Pulmonary artery endothelial cell (primary cell): ENCODE results near the gene AGK. TPM values are rescaled to one million over a fixed set of nuclear protein-coding genes. Genes with fewer than 3 reads are reported as not detected.

Experiments used
- DNase-seq: peaks from one replicate; pipeline ENCODE4 v3.0.0-alpha.2; 2011; ENCODE audit warnings: low read depth, low spot score
- total RNA-seq: library from RNA; depleted of rRNA; stranded (reverse); fragments of >200 nt; gene quantifications from 2 replicates; pipeline ENCODE4 v1.2.3, GENCODE V29; 2014

The AGK gene
- total RNA-seq, 1 donor from 2014 or later: 28.5 TPM

DNA sequence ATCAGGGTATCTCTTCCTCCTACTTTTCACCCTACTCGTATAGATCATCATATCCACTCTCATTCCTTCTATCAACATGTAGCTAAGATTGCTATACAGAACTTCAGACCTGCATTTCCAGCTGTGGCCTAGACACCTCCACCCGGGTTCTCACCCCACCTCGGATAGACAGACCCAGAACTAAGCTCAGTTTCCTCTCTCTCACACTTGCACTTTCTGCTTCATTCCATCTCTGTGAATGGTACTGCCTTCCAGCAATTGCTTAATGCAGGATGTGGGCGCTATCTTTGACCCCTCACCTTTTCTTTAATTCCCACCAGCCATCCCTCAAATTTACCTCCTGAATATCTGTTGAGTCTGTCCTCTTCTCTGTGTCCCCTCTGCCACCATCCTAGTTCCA, 35.7 kb downstream of the AGK start:
- DNase-seq: no peak

DNA sequence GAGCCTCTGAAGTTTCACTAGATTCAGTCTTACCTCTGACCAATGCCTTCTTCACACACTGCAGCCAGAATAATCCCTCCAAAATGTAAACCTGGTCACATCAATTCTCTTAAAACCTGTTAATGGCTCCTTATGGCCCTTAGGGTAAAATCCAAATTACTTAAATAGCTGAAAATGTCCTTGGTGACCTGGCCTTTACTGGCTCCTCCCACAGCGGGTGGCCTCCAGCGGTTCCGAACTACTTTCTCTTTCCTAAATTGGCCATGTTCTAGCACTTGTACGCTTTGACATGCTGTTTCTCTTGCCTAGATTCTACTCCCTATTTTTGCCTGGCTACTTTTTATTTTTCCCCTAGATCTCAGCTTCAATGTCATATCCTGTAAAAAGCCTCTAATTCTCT, 36.1 kb downstream of the AGK start:
- DNase-seq: no peak

DNA sequence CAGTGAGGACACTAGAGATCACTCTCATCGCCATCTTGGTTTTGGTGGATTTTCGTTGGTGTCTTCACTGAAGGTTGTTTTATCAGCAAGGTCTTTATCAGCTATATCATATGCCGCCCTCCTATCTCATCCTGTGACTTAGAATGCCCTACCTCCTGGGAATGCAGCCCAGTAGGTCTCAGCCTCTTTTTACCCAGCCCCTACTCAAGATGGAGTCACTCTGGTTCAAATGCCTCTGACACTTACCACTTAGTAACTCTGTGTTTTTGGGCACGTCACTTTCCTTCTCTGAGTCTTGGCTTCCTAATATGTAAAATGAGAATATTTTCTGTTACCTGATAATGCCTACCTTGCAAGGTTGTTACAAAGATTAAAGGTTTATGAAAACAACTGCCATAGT, 37.7 kb downstream of the AGK start:
- DNase-seq: no peak

DNA sequence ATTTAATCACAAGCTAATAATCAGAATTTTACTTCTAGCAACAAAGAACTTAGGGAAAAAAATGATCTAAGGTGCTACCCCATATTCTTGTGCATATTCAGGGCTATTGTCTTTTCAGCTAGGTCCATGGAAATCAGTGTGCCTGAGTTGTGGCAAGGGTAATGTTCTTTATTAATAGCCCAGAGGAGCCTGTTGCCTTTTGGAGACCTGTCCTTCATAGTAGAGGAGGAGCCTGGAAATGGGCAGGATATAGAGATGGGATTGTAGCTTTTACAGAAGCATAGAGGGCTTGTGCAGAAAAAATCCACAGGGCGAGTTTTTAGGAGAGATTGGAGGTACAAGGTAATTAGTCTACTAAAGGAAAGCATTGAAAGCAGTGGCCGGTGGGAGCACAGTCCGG, 38.9 kb downstream of the AGK start:
- DNase-seq: no peak

DNA sequence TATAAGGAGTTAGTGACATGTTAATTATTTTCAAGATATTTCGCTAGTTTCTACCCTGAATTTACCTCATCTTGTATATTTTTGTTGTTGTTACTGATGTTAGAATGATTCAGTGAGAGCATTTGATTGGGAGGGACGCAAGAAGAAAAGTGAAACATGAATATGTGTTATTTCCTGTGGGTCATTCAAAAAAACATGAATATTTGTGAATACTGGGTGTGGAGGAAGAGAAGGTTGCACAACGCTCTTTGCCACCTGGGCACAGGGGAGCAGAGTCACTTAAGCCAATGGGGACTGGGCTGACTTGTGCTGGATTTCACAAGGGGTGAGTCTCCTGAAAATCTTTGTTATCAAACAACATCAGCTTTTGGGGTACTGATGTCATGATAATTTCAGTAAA, 39.5 kb downstream of the AGK start:
- DNase-seq: no peak

DNA sequence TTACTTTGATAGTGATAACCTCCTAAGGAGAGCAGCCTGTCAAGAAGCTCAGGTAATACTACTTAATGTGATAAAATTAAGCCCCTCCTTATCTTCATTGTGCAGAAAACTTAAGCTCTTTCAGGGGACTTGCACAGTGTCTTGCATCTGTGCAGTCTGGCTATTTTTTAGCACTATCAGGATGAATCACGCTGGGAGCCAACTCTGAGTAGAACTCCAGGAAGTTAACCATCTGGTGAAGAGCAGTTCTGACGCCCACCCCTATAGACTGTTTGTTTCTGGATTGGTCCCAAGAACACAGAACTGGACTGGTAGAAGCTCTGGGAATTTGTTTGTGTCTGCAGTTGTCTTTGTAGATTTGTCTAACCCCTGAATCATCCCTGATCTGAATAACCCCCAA, 41.9 kb downstream of the AGK start:
- peak; percentile 2 for DNase-seq

DNA sequence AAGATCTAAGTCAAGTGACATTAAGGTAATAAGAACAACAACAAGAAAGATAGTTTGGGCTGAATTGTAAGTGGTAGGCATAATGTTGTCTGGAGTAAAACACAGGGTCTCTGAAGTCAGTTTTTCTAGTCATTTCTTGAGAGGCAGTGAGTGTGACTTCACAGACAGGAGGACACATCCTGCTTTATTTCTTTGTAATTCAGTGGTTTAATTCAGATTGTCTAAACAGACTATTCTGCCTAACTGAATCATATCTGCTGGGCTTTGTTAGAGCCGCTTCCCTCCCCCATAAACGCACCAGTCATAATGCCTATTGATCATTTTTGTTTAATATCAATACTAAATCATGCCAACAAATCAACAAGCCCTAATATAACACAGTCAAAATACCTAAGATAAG, 46.8 kb downstream of the AGK start:
- no peak for DNase-seq

DNA sequence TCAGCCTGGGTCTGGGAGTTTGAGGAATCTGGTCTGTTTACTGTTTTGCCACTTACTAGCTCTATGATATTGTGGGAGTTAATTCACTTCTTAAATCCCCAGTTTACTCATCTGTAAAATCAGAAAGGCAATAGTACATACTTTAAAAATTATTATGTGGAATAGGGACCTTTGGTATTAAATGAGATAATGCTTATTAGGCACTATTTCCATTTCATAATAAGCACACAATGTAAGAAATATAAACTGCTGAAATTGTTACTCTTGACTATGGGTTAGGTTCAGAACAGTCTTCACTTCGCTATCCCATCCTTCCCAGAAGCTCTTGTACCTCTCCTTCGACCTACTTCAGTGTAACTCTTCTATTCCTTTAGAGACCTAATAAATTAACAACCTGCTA, 47.2 kb downstream of the AGK start:
- DNase-seq: no peak

DNA sequence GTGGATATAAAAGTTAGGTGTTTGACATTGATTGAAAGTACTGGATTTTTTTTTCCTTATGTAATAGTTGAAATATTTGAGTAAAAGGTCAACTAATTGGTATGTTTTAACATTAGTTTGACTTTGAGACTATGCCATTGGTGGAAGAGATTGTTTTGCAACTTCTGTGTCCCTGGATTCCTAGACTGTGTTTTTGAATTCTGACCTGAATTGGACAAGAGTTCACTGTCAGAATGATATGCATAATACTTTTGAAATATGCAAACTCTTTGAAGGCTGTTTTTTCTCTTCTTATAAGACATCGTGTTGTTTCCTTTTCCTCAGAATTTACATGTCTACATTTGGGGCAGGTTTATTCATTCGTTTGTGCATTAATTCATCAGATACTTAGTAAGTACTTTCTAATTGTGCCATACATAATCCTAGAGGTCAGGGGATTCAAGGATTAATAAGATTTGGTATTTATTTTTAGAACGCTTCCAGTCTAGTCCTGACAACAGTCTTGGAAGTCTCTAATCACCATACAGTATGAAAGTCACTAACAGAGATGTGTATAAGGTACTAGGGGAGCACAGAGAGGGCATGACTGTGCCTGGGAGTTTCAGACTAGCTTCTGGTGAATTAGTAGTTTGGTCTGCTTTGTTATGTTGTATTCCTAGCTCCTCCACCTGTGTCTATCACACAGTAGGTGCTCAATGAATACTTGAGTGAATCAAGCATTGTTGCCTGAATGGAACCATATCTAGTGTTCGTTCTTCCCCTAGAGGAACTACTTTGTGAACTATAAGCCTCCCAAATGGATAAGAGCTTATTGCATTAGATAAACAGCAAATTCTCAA, 49.2 kb downstream of the AGK start:
- DNase-seq: no peak

DNA sequence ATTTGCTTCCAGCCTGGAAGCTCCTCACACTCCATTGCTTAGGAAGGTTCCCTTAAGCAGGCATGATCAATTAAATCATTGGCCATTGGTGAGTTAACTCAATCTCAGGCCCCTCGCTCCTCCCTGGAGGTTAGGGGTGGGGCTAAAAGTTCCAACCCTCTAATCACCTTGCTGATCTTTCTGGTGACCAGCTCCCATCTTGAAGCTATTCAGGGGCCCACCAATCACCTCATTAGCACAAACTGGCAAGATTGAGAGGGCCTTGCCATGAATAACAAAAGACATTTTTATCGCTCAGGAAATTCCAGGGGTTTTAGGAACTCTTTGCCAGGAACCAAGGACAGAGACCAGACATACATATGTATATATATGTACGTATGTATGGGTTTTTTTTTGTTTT, 58.4 kb downstream of the AGK start:
- no peak for DNase-seq

DNA sequence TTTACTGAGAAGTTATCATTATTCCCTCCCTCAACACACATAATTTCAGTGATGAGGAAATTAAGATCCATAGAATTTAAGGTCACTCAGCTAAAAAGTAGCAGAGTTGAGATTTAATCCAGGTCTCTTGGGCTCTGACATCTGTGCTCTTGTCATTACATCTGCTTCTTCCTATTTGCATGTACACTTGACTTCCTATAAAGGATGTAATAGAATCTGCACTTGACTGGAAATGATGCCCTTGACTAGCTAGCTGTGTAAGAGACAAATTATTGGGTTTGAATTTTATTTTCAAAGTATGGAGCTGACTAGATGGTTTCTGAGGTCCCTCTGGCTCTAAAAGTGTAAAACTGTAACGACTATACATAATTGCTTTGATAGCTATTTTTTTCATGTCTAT, 59.5 kb downstream of the AGK start:
- DNase-seq: no peak

DNA sequence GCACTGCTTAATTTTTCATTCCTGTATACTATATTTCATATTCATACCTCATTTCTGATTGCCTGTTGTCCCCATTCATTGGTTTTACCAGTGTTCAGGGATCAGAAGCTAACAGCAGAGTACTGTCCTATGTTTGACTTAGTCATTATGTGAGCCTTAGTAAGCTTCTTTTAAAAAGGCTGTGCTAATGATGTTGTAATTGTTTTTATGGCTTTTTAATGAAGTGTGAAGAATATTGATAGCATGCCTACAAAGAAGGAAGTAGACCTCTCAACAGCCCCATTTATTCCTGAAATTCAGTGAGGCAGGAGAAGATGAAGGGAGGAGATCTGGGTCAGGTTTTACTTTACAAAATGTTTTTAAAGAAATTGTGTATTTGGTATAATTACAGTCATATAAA, 61.7 kb downstream of the AGK start:
- DNase-seq: no peak

DNA sequence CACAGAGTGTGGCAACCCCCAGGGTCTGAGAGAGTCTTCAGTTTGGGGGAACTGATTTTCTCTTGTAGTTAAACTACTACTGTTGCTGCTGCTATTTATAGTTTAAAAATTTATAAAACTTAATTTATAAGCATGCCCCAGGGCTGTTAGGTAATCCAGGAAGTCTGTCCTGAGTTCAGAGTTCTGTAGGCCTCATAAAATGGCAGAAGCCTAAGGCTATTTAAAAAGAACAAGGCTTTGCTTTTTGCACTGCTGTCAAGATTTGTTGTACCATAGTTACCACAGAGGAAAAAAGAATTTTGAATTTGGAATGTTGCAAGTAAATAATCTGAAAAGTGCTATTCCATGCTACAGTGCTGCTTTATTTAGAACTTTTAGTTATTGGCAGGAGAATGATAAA, 66.1 kb downstream of the AGK start:
- DNase-seq: no peak

DNA sequence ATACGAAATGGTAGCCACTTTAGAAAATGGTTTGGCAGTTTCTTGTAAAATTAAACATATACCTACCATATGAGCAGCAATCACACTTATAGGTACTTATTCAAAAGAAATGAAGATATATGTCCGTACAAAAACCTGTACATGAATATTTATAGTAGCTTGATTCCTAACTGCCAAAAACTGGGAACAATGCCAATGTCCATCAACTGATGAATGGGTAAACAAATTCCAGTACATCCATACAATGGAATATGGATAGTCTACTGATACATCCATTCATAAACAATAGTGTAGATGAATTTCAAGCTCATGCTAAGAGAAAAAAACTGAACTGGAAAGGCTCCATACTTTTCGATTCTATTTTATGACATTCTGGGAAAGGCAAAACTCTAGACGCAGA, 68.5 kb downstream of the AGK start:
- DNase-seq: no peak

DNA sequence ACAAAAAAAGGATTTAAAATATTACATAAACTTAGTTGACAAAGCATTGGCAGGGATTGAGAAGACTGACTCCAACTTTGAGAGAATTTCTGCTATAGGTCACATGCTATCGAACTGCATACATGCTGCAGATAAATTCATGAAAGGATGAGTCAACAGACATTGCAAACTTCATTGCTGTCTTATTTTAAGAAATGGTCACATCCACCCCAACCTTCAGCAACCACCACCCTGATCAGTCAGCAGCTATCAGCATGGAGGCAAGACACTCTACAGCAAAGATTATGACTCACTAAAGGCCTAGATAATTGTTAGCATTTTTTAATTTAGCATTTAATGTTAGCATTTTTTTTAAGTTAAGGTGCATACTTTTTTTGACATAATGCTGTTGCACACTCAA, 73.6 kb downstream of the AGK start:
- DNase-seq: no peak

DNA sequence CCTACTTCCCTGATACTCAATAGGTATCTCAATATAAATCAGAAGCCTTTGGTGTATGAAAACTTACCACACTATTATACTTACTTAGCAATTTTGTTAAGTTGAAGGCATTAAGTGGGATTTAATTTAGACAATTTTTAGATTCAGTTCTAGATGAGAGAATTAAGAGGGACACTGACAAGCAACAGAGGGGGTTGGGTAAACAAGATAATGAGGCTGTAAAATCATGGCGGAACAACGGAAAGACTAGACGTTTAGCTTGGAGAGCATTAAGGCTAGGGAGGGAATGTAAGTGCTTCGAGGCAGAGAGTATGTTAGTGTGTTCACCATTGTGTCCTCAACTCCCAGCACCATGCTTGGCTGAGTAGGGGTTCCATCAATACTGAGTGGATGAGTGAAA, 79.4 kb downstream of the AGK start:
- DNase-seq: no peak

DNA sequence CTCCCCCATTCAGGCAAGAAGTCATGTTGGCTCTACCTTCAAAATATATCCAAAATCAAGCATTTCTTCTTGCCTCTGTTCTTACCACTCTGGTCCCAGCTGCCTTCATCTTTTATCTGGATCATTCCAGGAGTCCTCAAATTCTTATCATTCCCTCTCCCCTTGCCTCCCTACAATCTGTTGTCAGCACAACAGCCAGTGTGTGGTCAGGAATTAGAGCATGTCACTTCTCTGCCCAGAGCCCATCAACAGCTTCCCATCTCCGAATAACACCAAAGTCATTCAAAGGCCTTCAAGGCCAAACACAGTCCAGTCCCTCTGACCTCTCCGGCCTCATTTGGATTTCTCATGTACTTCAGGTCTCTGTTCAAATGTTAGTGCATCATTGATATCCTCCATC, 80.3 kb downstream of the AGK start:
- DNase-seq: no peak

DNA sequence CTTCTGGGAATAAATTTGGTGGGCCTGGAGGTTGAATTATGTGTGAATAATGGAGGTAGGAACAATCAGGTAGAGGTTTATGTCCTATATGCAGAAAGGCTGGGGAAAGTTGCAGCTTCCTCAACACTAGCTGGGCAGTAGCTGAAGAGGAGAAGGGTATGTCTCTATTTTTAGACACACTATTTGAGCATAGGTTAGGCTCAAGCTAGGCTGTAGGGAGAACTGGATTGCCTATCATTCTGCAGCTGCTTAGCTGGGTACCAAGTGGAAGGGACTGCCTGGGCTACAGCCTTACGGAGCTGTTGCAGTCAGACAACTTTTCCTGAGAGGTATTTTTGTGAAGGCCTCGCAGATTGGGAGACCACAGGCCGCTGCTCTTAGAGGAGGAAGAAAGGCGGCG, 82.9 kb downstream of the AGK start:
- DNase-seq: no peak

DNA sequence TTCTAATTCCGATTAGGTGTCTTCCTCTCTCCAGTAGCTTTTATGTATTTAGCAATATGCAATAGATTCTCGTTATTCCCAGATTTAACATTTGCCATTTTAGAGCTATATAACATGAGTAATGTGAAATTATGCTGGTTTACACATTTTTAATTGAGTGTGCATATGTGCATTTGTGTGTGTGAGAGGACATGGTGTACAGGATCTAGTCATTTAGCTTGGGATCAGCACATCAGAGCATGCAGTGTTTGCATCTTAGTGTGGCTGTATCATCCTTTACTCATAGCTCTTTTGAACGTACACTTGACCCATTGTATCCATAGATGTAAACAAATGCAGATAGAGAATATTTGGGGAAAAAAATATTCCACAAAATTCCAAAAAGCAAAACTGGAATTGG, 84.8 kb downstream of the AGK start:
- DNase-seq: no peak

DNA sequence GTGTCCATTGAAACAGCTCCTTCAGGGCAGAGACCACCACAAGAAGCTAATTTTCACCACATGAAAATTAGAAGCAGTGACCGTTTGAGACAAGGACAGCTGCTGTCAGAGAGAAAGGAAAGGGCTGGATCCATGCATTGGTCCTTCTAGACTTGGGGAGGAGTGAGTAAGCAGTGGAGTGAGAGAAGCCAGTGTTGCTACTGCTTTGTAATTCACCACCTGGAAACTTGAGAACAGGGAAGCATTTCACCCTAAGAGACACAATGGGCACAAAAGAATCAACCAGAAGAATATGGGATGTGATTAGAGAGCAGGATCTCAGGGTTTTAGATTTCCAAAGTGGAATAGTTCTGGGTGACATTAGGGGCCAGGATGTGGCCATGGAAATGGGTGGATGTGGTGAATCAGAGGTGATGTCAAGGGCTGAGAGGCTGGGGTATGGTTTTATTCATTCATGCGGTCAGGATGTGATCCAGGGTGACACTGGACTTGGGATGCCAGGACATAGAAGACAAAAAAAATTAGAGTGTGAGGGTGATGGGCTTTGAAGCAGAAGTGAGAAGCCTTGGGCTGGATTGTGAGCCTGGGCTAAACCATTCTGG, 89.1 kb downstream of the AGK start:
- DNase-seq: no peak

DNA sequence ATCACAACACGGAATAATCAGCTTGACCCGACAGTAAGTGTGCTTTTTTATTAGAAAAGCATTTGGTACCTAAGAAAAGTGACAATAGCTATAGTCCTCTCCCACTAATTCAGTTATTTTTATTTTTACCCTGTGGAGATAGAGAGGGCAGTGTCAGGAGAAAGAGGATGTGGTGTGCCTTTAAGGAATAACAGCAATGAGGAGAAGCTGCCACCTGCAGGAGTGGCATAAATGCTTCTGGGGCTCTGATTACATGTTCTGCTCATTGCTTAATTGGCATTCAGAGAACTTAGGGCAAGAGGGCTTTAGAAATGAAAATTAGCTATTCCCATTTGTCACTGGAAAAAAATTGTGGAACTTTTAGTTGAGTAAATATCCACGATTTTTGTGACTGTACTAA, 90.7 kb downstream of the AGK start:
- DNase-seq: no peak

DNA sequence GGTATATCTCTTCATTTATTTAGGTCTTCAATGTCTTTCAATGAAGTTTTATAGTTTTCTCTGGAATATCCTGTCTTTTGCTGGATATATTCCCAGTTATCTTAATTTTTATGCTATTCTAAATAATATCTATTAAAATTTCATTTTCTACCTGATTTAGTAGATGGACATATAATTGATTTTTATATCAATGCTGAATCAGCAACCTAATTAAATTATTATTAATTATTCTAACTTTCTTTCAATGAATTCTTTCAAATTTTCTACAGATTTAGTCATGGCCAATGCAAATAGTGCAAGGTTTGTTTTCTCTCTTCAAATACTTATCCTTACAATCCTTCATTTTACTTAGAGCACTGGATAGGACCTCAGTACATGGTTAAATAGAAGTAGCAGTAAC, 94.0 kb downstream of the AGK start:
- DNase-seq: no peak

DNA sequence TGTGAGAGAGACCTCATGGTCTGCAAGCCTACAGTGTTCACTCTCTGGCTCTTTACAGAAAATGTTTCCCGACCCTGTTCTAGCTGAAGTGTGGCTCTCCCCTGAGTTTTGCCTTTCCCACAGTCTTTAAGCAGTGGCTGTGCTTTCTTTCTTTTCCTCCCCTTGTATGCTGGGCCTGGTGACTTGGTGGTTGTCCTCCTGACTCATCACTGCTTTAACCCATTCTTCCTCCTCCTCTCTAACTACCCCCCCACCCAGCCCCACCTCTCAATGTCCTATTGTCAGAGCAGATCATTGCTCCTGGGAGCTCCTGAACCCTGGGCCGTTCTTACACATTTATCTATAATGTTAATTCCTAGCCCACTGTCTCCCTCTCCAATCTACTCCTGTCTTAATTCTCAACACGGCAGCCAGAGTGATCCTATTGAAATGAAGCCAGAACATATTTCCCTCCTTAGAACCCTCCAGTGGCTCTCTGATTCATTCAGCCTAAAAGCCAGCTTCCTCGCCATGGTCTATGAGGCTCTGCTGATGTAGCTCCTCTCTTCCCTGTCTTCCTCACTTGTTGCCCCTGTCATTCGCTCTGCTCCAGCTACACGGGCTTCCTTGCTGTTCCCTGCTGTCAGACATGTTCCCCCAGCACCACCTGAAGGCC, 95.7 kb downstream of the AGK start:
- no peak for DNase-seq
